Immature natural killer cell (primary cell): ENCODE data around the gene MTOR. TPM values are rescaled to one million over a fixed set of nuclear protein-coding genes. Genes with fewer than 3 reads are reported as not detected.
"Not testable (repeated sequence)": the region's sequence is repeated elsewhere in the genome, so short reads cannot be mapped to it uniquely, and the experiment has no call there.

Source experiments
- DNase-seq, 3 donors: peaks; one replicate each; pipeline ENCODE4 v3.0.0; 2022; ENCODE audit warnings: mixed read lengths in 1 of 3
- H3K27ac Mint-ChIP-seq, 6 donors: one replicate each; pipeline ENCODE4 v1.8.0; 2020; ENCODE audit warnings: mixed read lengths in 6 of 6, mild to moderate bottlenecking in 5 of 6, inconsistent platforms in 4 of 6, moderate library complexity in 3 of 6
- H3K27me3 Mint-ChIP-seq, 3 donors: one replicate each; pipeline ENCODE4 v1.8.0; 2020 to 2021; ENCODE audit warnings: low read depth in 3 of 3, mild to moderate bottlenecking in 3 of 3, mixed read lengths in 3 of 3, moderate library complexity in 3 of 3, inconsistent platforms in 1 of 3
- H3K36me3 Mint-ChIP-seq, 3 donors: one replicate each; pipeline ENCODE4 v1.8.0; 2020; ENCODE audit warnings: mixed read lengths in 3 of 3, inconsistent platforms in 2 of 3, mild to moderate bottlenecking in 2 of 3
- H3K4me1 Mint-ChIP-seq, 2 donors: one replicate each; pipeline ENCODE4 v1.8.0; 2020; ENCODE audit warnings: inconsistent platforms in 2 of 2, mild to moderate bottlenecking in 2 of 2, mixed read lengths in 2 of 2, moderate library complexity in 1 of 2
- H3K4me3 Mint-ChIP-seq, 5 donors: one replicate each; pipeline ENCODE4 v1.8.0; 2020; ENCODE audit warnings: mild to moderate bottlenecking in 5 of 5, mixed read lengths in 5 of 5, inconsistent platforms in 3 of 5, moderate library complexity in 3 of 5
- H3K9me3 Mint-ChIP-seq, 6 donors: one replicate each; pipeline ENCODE4 v1.8.0; 2020; ENCODE audit warnings: mild to moderate bottlenecking in 6 of 6, mixed read lengths in 6 of 6, inconsistent platforms in 4 of 6, moderate library complexity in 3 of 6
- polyA plus RNA-seq, 3 donors: library from polyadenylated mRNA; unstranded; fragments of 300-500 nt; fragmentation: Illumina TruSeq; gene quantifications; one replicate each; pipeline ENCODE4 v1.2.3, GENCODE V29; 2021

Gene MTOR
- polyA plus RNA-seq, 3 donors from 2014 or later = 1.7 to 10.1 (median 3.8) TPM

DNA sequence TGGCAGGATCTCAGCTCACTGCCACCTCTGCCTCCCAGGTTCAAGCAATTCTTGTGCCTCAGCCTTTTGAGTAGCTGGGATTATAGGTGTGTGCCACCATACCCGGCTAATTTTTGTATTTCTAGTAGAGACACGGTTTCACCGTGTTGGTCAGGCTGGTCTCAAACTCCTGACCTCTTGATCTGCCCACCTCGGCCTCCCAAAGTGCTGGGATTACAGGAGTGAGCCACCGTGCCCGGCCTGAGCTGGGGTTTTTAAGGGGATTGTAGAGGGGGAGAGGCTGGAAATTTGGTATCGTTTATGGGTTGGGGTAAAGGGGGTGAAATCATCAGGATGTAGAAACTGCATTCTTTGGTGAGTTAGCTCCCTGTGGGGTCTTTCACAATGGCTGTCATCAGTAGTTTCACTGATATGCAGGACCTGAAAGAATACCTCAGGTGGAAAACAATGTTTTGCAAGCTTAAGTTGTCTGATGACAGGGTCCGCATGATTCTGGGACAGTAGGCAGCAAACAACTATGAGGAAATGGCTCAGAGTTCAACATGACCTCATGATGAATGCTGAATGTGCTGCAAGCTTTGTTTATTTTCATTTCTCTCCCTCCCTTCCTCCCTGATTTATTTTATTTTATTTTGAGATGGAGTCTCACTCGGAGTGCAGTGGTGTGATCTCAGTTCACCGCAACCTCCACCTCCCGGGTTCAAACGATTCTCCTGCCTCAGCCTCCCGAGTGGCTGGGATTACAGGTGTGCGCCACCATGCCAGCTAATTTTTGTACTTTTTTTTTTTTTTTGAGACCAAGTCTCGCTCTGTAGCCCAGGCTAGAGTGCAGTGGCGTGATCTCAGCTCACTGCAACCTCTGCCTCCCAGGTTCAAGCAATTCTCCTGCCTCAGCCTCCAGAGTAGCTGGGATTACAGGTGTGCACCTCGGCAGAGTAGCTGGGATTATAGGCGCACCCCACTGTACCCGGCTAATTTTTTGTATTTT, 5.3 kb upstream of the MTOR start:
- H3K27me3 Mint-ChIP-seq, H3K36me3 Mint-ChIP-seq, H3K27ac Mint-ChIP-seq, H3K4me1 Mint-ChIP-seq, H3K9me3 Mint-ChIP-seq, H3K4me3 Mint-ChIP-seq, DNase-seq: not testable (repeated sequence)

DNA sequence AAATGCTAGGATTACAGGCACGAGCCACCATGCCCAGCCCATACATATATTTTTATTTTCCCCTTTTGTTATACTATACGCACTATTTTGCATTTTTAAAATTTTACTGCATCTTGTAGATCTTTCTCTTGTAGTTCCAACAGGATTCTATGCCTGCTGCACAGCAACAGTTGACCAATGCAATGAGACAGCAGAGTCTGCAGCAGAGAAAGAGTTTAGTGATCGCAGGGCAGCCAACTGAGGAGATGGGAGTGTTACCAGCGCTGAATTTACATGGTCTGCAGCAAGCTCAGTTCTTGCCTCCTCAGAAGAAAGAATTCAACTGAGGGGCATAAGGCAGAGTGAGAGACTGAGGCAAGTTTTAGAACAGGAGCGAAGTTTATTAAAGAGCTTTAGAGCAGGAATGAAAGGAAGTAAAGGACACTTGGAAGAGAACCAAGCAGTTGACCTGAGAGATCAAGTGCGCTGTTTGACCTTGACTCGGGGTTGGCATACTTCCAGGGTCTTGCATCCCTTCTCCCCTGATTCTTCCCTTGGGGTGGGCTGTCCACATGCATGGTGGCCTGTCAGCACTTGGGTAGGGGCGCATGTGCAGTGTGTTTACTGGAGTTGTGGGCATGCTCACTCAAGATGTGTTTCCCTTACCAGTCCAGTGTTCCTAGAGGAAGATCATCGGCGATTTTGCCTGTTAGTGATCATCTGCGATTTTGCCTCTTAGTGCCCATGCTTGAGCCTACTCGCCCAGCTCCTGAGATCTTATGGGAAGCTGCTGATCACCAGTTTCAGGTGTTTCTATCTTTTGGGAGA, 4.1 kb upstream of the MTOR start:
- H3K27me3 Mint-ChIP-seq = peaks cover 3 to 14% (median 5%) of the 10 kb centered on the region in 3 donors
- no peak for DNase-seq
- H3K36me3 Mint-ChIP-seq = no peaks in the 10 kb centered on the region
- no peaks in the 10 kb centered on the region for H3K9me3 Mint-ChIP-seq
- no peak overlapping the region for H3K27ac Mint-ChIP-seq
- H3K4me3 Mint-ChIP-seq = no peak overlapping the region
- peaks cover 14 to 15% of the 10 kb centered on the region in 2 donors for H3K4me1 Mint-ChIP-seq

DNA sequence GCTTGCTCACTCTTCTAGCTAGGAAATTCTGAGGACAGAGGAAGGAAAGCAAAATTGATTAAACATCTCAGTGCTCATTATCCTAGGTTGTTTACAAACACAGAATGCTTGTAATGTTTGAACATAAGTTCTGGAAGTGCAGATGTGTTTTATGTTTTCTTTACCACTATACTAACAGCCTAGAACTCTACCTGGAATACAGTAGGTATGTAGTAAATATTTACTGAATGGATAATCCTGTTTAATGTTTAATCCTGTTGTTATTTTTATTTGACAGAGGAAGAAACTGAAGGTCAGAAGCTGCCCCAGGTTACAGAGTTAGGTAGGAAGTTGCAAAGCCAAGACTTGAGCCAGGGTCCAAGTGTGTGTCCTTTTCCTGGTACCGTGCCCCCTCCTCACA, 6.1 kb downstream of the MTOR start:
- H3K4me1 Mint-ChIP-seq = peaks cover 0 to 13% of the 10 kb centered on the region in 2 donors
- no peaks in the 10 kb centered on the region for H3K27me3 Mint-ChIP-seq
- no peak for DNase-seq
- no peak overlapping the region for H3K4me3 Mint-ChIP-seq
- no peaks in the 10 kb centered on the region for H3K9me3 Mint-ChIP-seq
- H3K27ac Mint-ChIP-seq = no peak overlapping the region
- H3K36me3 Mint-ChIP-seq = peaks cover 11 to 56% (median 21%) of the 10 kb centered on the region in 3 donors

DNA sequence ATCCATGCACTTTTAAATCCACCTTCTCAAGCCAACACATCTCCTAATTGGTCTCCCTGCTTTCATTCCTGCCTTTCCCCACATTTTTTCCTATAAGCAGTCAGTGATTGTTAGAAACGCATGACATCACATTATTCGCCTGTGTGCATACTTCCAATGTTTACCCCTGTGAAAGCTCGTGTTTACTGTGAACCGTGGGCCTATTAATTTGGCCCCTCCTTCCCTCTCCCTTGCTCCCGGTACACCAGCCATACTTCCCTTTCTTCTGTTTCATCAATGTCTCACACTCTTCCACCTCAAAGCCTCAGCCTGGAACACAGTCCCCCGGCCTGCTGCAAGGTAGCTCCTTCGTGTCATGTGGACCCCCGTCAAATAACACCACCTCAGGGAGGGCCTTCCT, 9.1 kb downstream of the MTOR start:
- H3K4me3 Mint-ChIP-seq = no peak overlapping the region
- H3K27me3 Mint-ChIP-seq = no peaks in the 10 kb centered on the region
- peaks cover 16 to 55% (median 27%) of the 10 kb centered on the region in 3 donors for H3K36me3 Mint-ChIP-seq
- no peak for DNase-seq
- H3K4me1 Mint-ChIP-seq = peaks cover 0 to 6% of the 10 kb centered on the region in 2 donors
- H3K27ac Mint-ChIP-seq = no peak overlapping the region
- no peaks in the 10 kb centered on the region for H3K9me3 Mint-ChIP-seq

DNA sequence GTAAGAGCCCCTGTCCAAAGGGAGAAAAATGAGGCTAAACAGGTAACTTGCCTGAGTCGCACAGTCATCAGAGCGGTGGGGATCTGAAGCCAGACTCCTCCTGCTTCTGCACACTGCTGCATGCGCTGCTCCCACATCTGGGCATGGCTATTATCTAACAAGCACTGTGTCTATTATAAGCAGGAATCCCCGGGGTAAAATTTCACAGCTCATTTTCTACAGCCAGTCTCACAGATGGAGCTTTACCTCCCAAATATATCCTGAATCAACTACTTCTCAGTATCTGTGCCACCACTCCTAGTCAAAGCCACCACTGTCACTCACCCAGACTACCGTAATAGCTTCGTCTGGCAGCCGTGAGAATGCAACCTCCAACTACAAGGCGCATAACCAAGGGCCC, 9.8 kb downstream of the MTOR start:
- H3K36me3 Mint-ChIP-seq = peaks cover 16 to 50% (median 27%) of the 10 kb centered on the region in 3 donors
- peaks cover 4 to 12% of the 10 kb centered on the region in 2 donors for H3K4me1 Mint-ChIP-seq
- peaks cover 0 to 1% (median 0%) of the 10 kb centered on the region in 3 donors for H3K27me3 Mint-ChIP-seq

DNA sequence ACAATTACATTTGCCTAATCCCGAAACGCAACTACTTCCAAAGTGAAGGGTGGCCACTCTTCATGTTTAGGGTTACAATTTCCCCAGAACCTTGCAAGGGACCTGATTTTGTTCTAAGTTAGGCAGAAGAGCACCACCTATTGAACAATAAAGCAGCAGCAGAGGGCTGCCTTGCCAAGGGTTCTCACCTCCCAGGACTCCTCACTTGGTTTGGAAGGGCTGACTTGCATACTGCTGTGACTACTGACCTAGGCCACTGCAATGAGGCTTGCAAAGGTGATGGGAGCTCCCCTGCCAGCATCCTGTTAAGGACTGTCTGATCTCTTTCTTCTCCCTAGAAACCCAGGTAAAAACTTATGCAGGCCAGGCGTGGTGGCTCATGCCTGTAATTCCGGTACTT, 14.2 kb downstream of the MTOR start:
- H3K4me1 Mint-ChIP-seq = peaks cover 32 to 41% of the 10 kb centered on the region in 2 donors
- DNase-seq = no peak
- H3K4me3 Mint-ChIP-seq = no peak overlapping the region
- peaks cover 0 to 1% (median 0%) of the 10 kb centered on the region in 3 donors for H3K27me3 Mint-ChIP-seq
- H3K36me3 Mint-ChIP-seq = peaks cover 12 to 29% (median 15%) of the 10 kb centered on the region in 3 donors
- H3K9me3 Mint-ChIP-seq = no peaks in the 10 kb centered on the region
- H3K27ac Mint-ChIP-seq = peak overlapping the region in 4 of 6 donors; percentile 59 to 92 (median 72)

More for the DNA sequence above, 9.8 kb downstream of the MTOR start:
- Mint-ChIP-seq H3K27ac (no peak overlapping the region), H3K9me3 (no peaks in the 10 kb centered on the region), H3K4me3 (no peak overlapping the region)
- no peak for DNase-seq

DNA sequence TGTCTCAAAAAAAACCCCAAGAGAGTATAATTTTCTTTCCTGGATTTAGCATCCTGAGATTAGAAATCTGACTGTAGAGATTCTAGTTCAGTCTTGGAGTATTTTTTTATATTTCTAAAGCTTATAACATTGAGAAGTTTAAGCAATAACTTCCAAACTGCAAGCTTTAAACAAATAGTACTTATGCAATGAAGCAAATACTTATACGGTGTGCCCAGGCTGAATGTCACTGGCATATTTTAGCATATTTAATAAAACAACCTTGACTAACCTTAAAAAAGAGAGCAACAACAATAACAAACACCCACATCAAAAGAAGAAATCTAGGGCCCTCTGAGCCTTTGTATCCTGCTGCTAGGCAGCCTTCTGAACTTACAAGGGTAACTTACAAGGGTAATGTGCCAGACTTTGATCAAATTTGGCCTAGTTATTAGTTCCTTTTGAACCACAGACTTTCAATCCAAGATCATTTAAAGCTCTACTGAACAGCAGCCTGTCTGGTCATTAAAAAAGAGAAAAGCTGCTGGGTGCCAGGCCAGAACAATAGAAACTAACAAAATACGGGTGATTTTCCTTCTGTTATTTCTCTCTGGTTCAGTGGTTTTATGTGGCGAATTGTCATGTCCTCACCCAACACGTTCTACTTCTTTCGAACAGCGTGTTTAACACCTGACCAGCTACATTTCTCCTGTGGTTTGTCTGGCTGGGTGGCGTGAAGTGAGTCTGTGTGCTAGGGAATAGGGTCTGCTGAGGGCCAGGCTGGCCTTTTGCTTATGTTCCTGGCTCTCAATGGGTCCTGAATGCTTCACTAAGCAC, 16.2 kb downstream of the MTOR start:
- peak; percentile 41 to 58 (median 46) for DNase-seq
- Mint-ChIP-seq H3K27ac (peak overlapping the region; percentile 90 to 97 (median 92)), H3K4me1 (peaks cover 32 to 47% of the 10 kb centered on the region in 2 donors), H3K4me3 (peak overlapping the region; percentile 36 to 75 (median 60)), H3K27me3 (peaks cover 0 to 1% (median 0%) of the 10 kb centered on the region in 3 donors), H3K9me3 (peaks cover 0 to 2% (median 0%) of the 10 kb centered on the region in 6 donors), H3K36me3 (peaks cover 11 to 22% (median 14%) of the 10 kb centered on the region in 3 donors)

DNA sequence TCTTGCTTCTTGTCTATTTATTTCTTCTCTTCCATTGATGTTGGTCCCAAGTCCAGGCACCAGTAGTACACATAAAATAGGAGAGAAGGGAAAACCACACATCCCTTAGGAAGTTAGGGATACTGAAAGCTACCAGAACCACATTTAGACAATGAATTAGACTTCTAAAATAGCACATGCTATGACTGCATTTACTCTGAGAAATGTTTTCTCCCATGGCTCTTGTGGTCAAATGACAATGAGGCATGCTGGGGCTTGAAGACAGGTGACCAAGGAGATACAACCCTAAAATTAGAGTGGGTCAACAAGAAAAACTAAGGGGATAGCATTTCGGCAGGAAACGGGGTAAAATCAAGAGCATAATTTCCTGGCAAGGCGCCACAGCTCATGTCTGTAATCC, 17.1 kb downstream of the MTOR start:
- peaks cover 0 to 2% (median 0%) of the 10 kb centered on the region in 6 donors for H3K9me3 Mint-ChIP-seq
- H3K27me3 Mint-ChIP-seq = peaks cover 0 to 1% (median 0%) of the 10 kb centered on the region in 3 donors
- peaks cover 12 to 20% (median 13%) of the 10 kb centered on the region in 3 donors for H3K36me3 Mint-ChIP-seq
- H3K4me3 Mint-ChIP-seq = peak overlapping the region in 2 of 5 donors; percentile 63 to 75
- peaks cover 32 to 43% of the 10 kb centered on the region in 2 donors for H3K4me1 Mint-ChIP-seq
- peak overlapping the region; percentile 90 to 97 (median 92) for H3K27ac Mint-ChIP-seq
- DNase-seq = no peak

DNA sequence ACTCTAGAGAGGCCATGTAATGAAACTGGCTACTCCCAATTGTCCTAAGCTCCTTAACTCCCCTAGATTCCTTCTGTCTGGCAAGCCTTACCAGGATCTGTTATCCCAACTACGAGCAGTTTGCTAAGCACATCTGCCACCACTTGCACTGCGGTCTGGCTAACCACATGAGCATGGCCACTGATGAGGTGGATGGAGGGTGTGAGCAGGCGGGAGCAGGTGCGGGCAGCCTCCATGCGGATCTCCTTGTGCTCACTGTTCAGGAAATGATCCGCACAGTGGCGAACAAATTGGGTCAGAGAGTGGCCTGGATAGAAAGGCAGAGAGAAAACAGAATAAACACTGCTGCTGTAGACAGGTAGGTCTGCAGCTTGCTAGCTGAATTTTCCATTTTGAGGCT, 24.0 kb downstream of the MTOR start:
- no peak overlapping the region for H3K4me3 Mint-ChIP-seq
- peaks cover 33 to 60% (median 35%) of the 10 kb centered on the region in 3 donors for H3K36me3 Mint-ChIP-seq
- peaks cover 0 to under 1% (median 0%) of the 10 kb centered on the region in 3 donors for H3K27me3 Mint-ChIP-seq
- peaks cover 0 to 2% (median 0%) of the 10 kb centered on the region in 6 donors for H3K9me3 Mint-ChIP-seq
- no peak for DNase-seq
- H3K4me1 Mint-ChIP-seq = peaks cover 0 to 13% of the 10 kb centered on the region in 2 donors
- H3K27ac Mint-ChIP-seq = no peak overlapping the region

DNA sequence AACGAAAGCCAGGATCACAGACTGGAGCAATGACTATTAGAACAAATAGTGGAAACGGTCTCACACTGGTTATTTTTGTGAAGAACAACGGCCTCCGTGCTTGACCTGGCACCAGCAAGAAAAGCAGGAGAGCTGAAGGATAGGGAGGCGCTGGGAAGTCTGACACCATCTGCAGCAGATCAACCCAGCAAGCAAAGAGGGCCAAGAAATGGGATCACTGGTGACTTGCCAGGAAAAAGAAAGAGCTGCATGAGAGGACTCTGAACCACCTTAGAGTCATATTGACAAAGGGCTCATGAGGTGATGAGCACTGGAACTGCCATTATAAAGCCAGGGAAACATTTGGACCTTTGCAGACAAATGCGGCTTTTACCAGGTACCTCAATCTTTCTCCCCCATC, 25.0 kb downstream of the MTOR start:
- peaks cover 0 to 2% (median 0%) of the 10 kb centered on the region in 6 donors for H3K9me3 Mint-ChIP-seq
- no peak for DNase-seq
- H3K36me3 Mint-ChIP-seq = peaks cover 35 to 66% (median 40%) of the 10 kb centered on the region in 3 donors
- H3K27me3 Mint-ChIP-seq = peaks cover 0 to 2% (median 0%) of the 10 kb centered on the region in 3 donors
- no peak overlapping the region for H3K27ac Mint-ChIP-seq
- H3K4me1 Mint-ChIP-seq = peaks cover 0 to 13% of the 10 kb centered on the region in 2 donors
- H3K4me3 Mint-ChIP-seq = no peak overlapping the region

DNA sequence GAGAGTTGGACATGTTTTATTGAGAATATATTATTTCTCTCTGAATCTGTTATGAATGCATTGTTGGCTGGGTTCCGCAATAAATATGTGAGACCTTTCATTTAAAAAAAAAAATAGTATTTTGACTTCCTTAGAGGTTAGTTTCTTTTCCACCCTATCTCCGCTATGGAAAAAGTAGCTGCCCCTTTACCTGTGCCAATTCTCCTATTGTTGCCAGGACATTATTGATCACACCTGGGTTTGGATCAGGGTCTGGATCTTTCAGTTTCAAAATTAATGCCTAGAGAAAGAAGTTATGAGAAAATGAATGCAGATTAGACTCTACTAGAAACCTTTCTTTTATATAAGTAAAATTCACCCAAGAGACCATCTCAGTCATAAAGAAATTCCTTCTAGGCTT, 29.1 kb downstream of the MTOR start:
- no peak overlapping the region for H3K27ac Mint-ChIP-seq
- H3K27me3 Mint-ChIP-seq = peaks cover 0 to 2% (median 0%) of the 10 kb centered on the region in 3 donors
- H3K4me1 Mint-ChIP-seq = peaks cover 0 to 7% of the 10 kb centered on the region in 2 donors
- no peaks in the 10 kb centered on the region for H3K9me3 Mint-ChIP-seq
- no peak overlapping the region for H3K4me3 Mint-ChIP-seq
- DNase-seq = no peak
- peaks cover 44 to 75% (median 47%) of the 10 kb centered on the region in 3 donors for H3K36me3 Mint-ChIP-seq

DNA sequence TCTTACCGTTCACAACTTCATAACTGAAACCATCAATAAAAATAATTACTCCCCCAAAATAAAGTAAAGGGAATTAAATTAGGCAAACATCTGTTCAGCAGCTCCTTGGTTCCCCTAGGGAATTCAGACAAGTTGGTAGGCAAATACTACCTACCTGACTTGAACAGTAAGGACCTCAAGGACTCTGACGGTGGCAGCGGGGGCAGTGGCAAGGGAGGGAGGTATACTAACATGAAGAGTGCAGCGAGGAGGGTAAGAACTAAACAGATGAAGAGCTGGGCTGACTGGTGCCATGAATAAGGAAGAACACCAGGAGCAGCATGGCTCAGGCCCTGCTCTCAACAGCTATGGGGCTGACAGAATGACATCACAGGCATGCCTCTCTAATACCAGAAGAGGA, 33.1 kb downstream of the MTOR start:
- H3K27ac Mint-ChIP-seq = peak overlapping the region in 1 of 6 donors; percentile 70
- H3K27me3 Mint-ChIP-seq = peaks cover 0 to 2% (median 0%) of the 10 kb centered on the region in 3 donors
- H3K4me3 Mint-ChIP-seq = no peak overlapping the region
- peaks cover 39 to 62% (median 40%) of the 10 kb centered on the region in 3 donors for H3K36me3 Mint-ChIP-seq
- peaks cover 0 to 6% of the 10 kb centered on the region in 2 donors for H3K4me1 Mint-ChIP-seq
- H3K9me3 Mint-ChIP-seq = no peaks in the 10 kb centered on the region
- DNase-seq = no peak
